HG02973 (cell line): ENCODE measurements around the gene ANKAR.
"Not testable (repeated sequence)": the region's sequence is repeated elsewhere in the genome, so short reads cannot be mapped to it uniquely, and the experiment has no call there.

Experiments used
- ATAC-seq: cut with Tn5 transposase; IDR thresholded peaks from one replicate; pipeline ENCODE4 v1.9.1; 2021; ENCODE audit warnings: moderate library complexity; ENCODE audit not compliant: unreplicated experiment

The ANKAR gene, protein sequence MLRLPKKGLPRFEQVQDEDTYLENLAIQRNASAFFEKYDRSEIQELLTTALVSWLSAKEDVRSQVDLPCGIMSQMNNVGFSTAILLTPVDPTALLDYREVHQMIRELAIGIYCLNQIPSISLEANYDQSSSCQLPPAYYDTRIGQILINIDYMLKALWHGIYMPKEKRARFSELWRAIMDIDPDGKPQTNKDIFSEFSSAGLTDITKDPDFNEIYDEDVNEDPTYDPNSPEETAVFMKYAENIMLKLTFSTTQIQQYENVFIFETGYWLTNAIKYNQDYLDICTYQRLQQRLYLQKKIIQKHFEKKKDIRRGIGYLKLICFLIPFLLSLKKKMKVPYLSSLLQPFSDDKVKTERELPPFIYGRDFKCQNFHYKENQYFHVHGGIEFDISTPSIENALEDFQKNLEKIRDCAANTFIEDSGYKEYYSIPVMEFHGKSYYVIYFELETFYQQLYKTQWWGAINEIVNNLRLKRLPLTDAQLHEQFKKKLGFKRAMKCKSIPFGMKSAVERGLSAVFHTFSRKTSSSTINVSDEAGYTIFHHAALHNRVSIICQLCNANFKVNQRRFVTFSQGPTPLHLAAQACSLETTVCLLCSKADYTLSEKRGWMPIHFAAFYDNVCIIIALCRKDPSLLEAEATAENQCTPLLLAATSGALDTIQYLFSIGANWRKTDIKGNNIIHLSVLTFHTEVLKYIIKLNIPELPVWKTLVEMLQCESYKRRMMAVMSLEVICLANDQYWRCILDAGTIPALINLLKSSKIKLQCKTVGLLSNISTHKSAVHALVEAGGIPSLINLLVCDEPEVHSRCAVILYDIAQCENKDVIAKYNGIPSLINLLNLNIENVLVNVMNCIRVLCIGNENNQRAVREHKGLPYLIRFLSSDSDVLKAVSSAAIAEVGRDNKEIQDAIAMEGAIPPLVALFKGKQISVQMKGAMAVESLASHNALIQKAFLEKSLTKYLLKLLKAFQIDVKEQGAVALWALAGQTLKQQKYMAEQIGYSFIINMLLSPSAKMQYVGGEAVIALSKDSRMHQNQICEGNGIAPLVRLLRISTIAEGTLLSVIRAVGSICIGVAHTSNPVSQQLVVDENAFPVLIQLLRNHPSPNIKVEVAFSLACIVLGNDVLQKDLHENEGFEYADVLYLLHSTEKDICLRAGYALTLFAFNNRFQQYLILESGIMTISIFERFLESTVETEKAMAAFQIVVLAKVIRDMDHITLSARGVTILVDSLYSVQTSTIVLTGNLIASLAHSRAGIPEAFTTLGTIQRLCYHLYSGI (N-terminal part only)

DNA sequence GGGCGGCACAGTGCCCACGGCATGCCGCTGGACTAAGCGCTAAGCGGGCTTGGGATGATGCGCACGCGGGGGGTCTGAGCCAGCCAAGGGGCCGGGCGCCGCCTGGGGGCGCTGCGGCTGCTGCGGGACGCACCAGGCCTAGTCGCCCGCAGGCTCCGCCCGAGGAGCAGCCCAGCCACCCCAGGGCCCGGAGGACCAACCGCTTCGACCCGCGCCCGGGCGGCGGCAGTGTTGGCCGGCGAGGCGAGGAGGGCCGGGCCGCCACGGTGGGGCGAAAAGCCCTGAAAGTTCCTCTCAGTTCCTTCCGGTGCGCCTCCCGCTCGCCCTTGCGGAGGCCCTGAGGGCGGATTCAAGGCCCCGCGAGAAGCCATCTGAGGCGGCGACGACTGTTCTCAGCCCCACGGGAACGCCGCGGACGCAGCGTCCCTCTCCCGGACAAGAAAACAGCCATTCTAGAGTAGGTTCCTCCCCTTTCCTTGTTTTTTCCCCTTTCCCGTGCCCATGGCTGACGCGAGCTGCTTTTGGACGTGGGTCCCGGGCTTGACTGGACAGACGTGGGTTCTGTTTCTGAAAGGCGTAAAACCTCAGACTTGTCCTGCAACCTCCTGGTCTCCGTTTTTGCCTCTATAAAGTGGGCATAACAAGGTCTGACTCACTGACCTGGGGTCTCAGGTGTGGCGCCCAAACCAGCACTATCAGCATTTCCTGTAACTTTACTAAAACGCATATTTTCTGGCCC is at the start of gene ANKAR:
ANKAR (plus strand) TSS at position 297 of the 739 bp plus-strand sequence. CDS start 1,821 bp downstream, outside the sequence.
- ATAC-seq, result peak; percentile 95

DNA sequence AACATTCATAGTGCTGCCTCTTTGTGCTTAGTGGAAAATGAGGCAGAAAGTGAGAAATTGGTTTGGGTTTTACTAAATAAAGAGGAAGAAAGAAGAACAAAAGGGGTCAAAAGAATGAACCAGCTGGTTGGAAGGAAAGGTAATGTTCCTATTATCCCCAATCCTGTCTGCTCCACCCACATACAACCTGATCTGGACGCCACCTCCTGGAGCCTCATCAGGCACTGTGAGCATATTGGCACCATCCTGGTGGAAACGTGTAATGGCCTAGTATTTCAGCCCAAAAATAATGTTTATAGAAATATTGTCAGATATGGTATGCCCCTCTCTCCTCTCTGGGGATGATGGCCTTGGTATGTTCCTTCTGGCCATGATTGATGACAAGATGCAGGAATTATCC is 48.8 kb upstream of the ANKAR start:
- ATAC-seq, result no peak

DNA sequence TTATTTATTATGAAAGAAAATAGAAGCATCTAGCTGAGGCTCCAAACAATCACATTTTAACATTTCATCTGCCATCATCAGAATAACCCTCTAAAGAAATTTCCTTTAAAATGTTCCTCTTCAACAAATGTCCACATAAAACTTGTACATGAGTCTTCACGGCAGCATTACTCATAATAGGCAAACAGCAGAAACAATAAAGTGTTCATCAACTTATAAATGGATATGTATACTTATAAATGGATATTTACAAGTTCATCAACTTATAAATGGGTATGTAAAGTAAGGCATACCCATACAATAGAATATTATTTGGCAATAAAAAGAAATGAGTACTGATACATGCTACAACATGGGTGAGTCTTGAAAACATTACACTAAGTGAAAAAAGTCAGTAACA is 46.7 kb upstream of the ANKAR start:
- ATAC-seq, result no peak

DNA sequence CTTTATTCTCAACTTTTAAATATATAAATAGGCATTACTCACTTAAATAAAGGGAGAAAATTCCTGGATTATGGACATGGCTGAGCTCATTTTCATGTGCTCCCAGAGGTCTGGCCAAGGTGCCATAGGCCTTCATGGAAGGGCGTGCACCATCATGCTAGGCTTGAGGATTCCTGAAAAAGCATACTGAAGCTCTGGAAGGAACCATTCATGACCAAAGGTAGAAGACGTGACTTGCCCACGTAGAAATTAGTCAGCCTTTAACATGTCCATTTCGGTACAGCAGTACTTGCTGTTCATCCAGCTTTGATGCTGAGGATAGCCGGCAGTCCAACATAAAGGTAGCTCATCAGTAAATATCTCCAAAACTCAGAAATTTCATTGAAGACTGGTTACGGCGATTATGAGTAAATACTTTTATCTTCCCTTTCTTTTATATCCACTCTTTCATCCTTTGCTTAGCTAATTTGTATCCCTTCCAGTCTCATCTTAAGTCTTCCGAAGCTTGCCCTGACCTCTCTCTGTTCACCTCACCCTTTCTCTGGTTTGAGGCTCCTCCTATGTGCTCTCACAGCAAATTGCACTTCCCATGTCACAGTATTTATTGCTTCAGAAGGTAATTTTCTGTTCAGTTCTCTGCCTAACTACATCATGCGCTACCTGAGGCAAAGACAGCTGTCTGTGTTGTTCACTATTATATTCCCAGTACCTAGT is 45.5 kb upstream of the ANKAR start:
- no peak for ATAC-seq

DNA sequence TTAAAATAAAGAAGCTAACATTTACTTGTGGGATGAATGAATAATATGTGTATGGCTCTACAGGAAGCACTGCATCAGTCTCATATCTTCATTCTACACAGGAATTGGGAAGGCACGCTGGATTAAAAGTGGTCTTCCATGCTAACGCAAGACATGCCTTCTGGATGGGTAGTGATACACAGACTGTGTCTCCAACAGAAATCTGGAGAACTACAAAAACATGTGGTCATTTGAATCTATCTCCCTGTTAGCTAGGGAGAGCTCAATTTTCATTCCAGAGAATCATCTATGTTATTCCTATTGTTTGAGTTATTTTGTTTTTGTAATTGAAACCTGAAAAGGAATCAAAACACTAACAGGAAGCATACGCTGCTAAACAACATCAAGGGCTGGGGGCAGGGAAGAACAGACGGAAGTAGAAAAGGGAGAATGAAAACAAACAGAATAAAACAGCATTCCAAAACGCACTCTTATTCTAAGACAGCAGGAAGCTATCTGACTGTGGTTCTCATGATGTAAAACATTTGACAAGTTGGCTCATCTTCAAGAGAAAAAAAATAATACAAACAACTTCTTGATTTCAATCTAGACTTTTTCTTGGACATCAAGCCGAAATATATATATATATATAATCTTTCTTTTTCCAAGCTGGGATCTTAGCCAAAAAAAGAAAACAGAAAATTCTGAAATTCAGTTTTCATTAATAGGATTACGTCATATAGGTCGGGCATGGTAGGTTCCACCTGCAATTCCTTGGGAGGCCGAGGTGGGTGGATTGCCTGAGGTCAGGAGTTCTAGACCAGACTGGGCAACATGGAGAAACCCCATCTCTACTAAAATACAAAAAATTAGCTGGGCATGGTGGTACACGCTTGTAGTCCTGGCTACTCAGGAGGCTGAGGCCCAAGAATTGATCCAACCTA is 44.7 kb upstream of the ANKAR start:
- no peak for ATAC-seq

DNA sequence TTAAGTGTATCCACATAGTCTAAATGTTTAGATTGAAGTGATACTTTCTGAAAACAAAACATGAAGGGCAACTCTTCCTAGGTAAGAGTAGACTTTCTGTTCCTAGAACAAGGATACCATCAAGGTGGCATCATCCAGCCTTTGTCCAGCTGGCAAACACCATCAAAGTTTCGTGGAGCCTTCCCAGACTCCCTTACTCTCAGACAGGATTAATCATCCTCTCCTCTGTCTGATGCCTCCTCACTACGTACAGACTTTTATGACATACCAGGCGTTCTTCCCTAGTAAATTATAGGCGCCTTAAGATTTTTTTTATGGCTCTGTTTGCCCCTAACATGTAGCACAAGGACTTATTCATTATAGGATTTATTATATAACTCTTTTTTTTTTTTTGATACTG is 42.6 kb upstream of the ANKAR start:
- no peak for ATAC-seq

DNA sequence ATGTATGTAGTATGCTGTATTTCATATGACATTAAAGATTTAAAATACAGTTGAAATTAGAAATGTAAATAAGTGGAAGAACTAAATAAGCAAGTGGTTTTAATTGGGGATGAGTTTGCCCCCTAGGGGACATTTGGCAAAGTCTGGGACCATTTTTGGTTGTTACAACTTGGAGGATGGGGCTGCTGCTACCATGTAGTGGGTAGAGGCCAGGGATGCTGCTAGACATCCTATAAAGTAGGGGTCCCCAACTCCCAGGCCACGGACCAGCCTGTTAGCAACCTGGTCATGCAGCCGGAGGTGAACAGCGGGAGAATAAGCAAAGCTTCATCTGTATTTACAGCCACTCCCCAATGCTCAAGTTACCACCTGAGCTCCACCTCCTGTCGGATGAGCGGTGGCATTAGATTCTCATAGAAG is 41.1 kb upstream of the ANKAR start:
- no peak for ATAC-seq

DNA sequence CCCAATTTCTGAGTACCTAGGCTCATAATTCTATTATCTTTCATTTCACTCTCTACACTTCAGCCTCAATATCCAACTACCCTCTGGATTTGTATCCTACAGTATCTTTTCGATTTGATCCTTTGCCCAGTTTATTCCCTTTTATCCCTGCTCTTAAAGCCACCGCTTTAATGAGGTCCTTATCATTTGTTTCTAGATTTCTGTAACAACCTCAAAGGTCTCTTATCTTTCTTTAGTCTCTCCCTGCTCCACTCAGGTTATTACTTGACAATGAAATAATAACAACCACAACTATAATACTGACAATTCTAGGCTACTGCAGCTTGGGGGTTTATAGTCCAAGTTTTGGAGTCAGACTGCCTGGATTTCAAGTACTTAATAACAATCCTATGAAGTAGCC is 39.1 kb upstream of the ANKAR start:
- no peak for ATAC-seq

DNA sequence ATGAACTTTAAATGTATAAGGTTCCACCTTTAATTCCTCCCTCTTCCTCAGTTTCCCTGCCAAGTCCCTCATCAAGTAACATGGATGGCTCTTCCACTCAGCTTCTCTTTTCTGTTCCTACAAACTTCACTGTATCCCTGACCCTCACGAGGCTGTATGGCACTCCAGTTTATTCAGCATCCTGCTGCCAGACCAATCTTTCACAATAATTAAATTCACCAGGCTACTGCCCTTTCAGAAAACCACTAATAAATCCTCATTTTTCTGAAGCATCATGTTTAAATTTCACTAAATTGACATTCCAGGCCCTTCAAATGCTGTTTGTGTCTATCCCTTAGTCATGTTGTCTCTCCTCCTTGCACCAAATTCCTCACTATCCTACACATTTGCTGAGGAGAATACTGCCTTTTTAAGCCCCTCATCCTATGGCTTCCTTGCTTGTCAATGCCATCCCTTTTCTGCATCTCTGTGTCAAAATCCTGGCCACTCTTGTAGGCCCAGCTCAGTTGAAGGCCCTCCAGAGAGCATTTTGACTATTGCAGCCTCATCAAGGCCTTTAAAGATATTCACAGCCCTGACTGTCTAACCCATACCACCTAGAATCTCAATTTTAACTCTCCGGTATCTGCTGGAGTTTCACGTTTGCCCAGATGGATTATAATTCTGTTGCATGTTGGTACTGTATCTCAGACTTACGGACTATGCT is 36.0 kb upstream of the ANKAR start:
- no peak for ATAC-seq

DNA sequence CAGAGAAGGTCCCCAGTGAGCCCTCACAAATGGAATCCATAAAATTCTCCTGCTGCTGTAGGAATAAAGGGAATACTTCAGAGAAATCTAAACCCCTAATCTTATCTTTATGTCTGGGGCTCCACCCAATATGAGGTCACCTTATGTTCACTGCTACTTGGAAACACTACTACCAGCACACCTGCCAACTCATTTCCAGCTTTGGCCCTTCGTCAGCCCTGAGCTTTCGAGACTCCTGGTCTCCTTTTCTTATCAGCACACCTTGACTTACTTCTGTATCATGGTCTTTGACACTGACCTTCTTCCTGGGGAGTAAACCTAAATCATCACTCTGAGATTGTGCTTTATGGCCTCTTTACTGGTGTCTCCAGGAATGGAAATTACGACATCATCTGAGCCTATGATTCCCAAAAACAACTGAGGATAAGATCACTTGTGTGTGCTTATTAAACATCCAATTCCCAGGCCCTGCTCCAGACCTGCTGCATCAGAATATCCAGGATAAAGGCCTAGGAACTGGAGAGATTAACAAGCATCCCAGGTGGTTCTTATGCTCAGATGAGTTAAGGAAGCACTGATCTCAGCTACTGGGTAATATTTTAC is 35.4 kb upstream of the ANKAR start:
- ATAC-seq, result no peak

DNA sequence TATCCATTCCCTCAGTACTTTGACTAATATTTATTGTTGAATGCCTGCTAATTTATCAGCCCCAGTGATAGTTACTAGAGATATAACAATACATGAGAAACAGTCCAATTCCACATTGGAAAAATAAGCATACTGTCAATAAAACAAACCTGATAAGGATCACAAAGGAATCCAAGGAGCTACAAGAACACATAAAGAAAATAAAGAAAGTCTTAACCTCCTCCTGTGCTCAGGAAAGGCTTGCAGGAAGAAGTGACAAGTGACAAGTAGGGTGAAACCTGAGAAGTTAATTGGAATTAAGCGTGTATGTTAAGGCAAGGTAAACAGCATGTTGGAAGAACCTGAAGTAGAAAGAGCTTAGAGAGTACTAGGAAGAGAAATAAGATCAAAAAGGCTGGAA is 33.5 kb upstream of the ANKAR start:
- no peak for ATAC-seq

DNA sequence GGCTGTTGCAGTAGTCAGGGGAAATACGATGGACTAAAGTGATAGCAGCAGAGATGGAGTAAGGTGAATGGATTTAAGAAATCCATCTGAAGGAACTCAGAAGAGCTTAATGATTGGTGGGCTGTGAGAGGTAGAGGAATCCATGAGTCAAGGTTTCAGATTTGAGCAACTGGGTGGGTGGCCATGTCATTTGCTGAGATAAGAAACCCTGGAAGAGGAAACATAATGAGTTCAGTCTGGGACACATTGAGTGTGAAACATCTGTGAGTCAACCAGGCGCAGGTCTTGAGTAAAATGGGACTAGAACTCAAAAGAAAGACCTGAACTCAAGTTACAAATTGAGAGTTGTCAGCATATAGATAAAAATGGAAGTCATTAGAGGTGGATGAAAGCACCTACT is 32.9 kb upstream of the ANKAR start:
- ATAC-seq, result peak; percentile 56

DNA sequence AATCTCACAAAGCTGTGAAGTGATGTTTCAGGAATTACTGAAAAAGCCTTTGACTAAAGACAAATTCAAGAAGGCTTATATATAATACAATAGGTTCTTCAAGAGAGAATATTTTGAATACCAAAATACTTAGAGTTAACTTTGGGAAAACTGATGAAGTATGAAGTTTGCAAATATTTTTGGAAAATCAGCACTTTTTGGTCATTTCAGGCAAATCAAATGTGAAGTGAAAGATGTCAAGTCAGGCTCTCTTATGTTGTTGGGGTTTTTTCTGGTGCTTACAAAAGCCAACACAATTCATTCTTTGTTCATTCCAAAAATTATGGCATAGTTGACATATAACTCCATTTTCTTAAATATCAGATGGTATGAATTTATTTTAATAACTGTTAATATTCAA is 27.9 kb upstream of the ANKAR start:
- ATAC-seq, result no peak

DNA sequence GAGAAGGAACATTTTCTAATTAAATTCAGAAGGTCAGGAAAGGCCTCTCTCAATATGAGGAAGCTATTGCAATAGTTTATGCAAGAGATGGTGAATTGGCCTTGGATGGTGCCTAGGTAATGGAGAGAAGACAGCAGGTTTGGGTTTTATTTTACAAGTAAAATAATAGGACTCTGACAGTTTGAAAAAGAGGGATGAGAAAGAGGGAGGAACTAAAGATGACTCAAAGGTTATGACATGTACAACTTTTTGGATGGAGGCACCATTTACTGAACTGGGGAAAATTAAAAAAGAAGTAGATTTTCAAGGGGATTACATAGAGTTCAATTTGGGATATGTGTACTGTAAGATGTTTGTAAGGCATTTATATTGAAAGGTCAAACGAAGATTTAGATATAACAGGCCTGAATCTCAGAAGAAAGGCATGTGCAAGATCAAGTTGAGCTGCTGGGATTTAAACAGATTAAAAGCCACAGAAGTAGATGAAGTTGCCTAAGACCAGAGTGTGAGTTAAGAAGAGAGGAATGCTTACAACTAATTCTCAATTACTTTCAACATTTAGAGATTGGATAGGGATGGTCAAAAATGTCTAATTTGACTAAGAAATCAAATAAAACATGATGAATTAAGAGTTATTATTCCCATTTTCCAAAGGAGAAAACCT is 25.5 kb upstream of the ANKAR start:
- ATAC-seq, result no peak

DNA sequence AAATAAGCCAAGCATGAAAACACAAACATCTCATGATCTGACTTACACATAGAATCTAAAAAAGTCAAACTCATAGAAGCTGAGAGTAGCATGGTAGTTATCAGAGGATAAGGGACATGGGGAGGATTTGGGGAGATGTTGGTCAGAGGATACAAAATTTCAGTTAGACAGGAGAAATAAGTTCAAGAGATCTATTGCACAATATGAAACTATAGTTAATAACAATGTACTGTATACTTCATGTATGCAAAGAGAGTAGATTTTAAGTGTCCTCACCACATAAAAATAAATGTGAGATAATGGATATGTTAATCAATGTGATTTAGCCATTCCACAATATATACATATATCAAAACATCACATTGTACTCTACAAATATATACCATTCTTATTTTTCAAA is 23.2 kb upstream of the ANKAR start:
- ATAC-seq, result no peak

DNA sequence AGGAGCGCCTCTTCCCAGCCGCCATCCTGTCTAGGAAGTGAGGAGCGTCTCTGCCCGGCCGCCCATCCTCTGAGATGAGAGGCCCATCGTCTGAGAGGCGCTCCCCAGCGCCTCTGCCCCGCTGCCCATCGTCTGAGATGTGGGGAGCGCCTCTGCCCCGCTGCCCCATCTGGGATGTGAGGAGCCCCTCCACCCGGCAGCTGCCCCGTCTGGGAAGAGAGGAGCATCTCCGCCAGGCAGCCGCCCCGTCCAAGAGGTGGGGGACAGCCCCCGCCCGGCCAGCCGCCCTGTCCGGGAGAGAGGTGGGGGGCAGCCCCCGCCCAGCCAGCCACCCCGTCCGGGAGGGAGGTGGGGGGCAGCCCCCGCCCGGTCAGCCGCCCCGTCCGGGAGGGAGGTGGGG is 21.0 kb upstream of the ANKAR start:
- ATAC-seq, result not testable (repeated sequence)

DNA sequence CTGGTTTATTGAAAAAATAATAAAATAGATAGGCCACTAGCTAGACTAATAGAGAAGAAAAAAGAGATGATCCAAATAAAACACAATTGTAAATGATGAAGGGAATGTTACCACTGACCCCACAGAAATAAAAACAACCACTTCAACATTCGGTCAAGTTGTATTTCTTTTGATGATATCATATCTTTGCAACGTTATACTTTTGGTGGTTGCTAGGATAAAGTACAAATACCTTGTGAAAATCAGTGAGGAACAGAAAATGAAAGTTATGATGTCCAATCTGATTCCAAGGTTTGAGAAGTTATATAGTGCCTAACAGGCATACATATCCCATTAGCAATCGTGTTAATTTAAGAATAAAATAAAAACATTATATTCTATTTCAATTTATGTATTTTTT is 19.8 kb upstream of the ANKAR start:
- ATAC-seq, result no peak
